PC-3 (cell line): ENCODE results near the gene IL24.

Experiments used
- EZH2 ChIP-seq: fragments of 300-600 bp; sonication (generic); IDR thresholded peaks from one replicate; pipeline ENCODE4 v1.6.1; 2017; ENCODE audit warnings: antibody characterized with exemption, mild to moderate bottlenecking, low read length; ENCODE audit not compliant: unreplicated experiment
- TF ChIP-seq, protein P1 (sequence below): fragments of 300-600 bp; sonication (generic); conservative IDR thresholded peaks from 2 replicates; pipeline ENCODE4 v1.5.1; 2017; ENCODE audit warnings: antibody characterized with exemption, low read depth, mild to moderate bottlenecking, low read length

DNA sequence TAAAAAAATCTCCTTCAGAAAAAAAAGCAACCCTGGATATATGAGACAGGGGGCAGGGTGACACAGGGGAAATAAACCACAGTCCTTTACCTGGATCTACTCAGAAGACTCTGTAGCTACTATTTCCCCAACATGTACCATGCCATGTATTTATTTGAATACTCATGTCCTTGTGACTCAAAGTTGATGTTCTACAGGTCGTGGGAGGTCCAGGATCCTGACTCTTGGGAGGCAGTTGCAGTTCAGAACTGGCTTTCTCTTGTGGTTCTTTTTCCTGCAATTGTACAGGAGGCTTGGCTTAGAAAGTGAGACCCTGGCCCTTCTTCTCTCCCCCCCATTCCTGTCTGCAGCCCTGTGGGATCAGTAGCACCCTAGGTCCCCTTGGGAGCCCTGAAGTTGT is 5.8 kb upstream of the IL24 start:
- TF ChIP-seq, protein P1, sequence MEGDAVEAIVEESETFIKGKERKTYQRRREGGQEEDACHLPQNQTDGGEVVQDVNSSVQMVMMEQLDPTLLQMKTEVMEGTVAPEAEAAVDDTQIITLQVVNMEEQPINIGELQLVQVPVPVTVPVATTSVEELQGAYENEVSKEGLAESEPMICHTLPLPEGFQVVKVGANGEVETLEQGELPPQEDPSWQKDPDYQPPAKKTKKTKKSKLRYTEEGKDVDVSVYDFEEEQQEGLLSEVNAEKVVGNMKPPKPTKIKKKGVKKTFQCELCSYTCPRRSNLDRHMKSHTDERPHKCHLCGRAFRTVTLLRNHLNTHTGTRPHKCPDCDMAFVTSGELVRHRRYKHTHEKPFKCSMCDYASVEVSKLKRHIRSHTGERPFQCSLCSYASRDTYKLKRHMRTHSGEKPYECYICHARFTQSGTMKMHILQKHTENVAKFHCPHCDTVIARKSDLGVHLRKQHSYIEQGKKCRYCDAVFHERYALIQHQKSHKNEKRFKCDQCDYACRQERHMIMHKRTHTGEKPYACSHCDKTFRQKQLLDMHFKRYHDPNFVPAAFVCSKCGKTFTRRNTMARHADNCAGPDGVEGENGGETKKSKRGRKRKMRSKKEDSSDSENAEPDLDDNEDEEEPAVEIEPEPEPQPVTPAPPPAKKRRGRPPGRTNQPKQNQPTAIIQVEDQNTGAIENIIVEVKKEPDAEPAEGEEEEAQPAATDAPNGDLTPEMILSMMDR: peak; percentile 16; the same call in 1 of the 2 replicates
- no peak for TF ChIP-seq EZH2
